IPS DF 4.7 (cell line): ENCODE results near the gene CDCA8.
"Not testable (repeated sequence)": the region's sequence is repeated elsewhere in the genome, so short reads cannot be mapped to it uniquely, and the experiment has no call there.

Experiments
- DNase-seq: peaks from one replicate; pipeline ENCODE4 v3.0.0-alpha.2; 2013; ENCODE audit warnings: low spot score; ENCODE audit errors: extremely low read depth

Gene CDCA8

GRCh38 chr1:37734629-37735591 is 42.6 kb downstream of the CDCA8 start:
- no peak for DNase-seq

GRCh38 chr1:37737975-37738374 is 45.7 kb downstream of the CDCA8 start:
- not testable (repeated sequence) for DNase-seq

GRCh38 chr1:37738619-37739018 is 46.3 kb downstream of the CDCA8 start:
- DNase-seq: not testable (repeated sequence)

- no peak for DNase-seq
Measured at GRCh38 chr1:37739222-37739621, 46.9 kb downstream of the CDCA8 start.

GRCh38 chr1:37741130-37741529 is 48.8 kb downstream of the CDCA8 start:
- DNase-seq: no peak

GRCh38 chr1:37741662-37742061 is 49.3 kb downstream of the CDCA8 start:
- no peak for DNase-seq

- DNase-seq: no peak
Measured at GRCh38 chr1:37746806-37747205, 54.5 kb downstream of the CDCA8 start.

- DNase-seq: no peak
Measured at GRCh38 chr1:37748565-37748964, 56.2 kb downstream of the CDCA8 start.

- DNase-seq: no peak
Measured at GRCh38 chr1:37752213-37752582, 59.9 kb downstream of the CDCA8 start.

- DNase-seq: no peak
Measured at GRCh38 chr1:37752583-37753471, 60.5 kb downstream of the CDCA8 start.

GRCh38 chr1:37753473-37754321 is 61.4 kb downstream of the CDCA8 start:
- no peak for DNase-seq

- DNase-seq: no peak
Measured at GRCh38 chr1:37755290-37755689, 63.0 kb downstream of the CDCA8 start.

GRCh38 chr1:37755951-37756560 is 63.7 kb downstream of the CDCA8 start:
- no peak for DNase-seq
